ENCODE measurements around the gene NNAT. TPM values are rescaled to one million over a fixed set of nuclear protein-coding genes. Genes with fewer than 3 reads are reported as not detected.
A peak's percentile ranks its signal among the peaks of the same experiment; 100 is the strongest.
"Not testable (repeated sequence)": the region's sequence is repeated elsewhere in the genome, so short reads cannot be mapped to it uniquely, and the experiment has no call there.

Gene NNAT
- total and polyA plus RNA-seq, 5 donors from 2014 or later: not detected

GRCh38 chr20:37539424-37539823, 18.4 kb downstream of the NNAT start:
- Mint-ChIP-seq H3K27me3 (peaks cover 34% of the 10 kb centered on the region), H3K4me3 (no peak overlapping the region)
- H3K36me3 ChIP-seq (ENCODE audit: control insufficient read depth, insufficient read depth, low read length): no peaks in the 10 kb centered on the region

GRCh38 chr20:37540001-37540400, 19.0 kb downstream of the NNAT start:
- peaks cover 3% of the 10 kb centered on the region for H3K27me3 ChIP-seq (ENCODE audit: control insufficient read depth, insufficient read depth, low read length)
- DNase-seq: no peak
- H3K4me3 ChIP-seq (ENCODE audit: low read depth, low read length): no peak overlapping the region
- H3K27ac ChIP-seq (ENCODE audit: insufficient read depth, low read length, poor library complexity, severe bottlenecking): no peak overlapping the region
- H3K36me3 ChIP-seq (ENCODE audit: control insufficient read depth, insufficient read depth, low read length): no peaks in the 10 kb centered on the region
- peaks cover 2% of the 10 kb centered on the region for H3K4me1 ChIP-seq (ENCODE audit: control insufficient read depth, insufficient read depth, low read length, poor library complexity, severe bottlenecking)
- peaks cover 31% of the 10 kb centered on the region for H3K27me3 Mint-ChIP-seq
- no peak overlapping the region for H3K27ac Mint-ChIP-seq
- H3K36me3 Mint-ChIP-seq: no peaks in the 10 kb centered on the region
- ATAC-seq (ENCODE audit: low read depth in 2 of 2): no peak
- H3K9me3 ChIP-seq (ENCODE audit: control insufficient read depth in 2 of 2, low read length in 2 of 2): no peaks in the 10 kb centered on the region
- H3K4me1 Mint-ChIP-seq: no peaks in the 10 kb centered on the region
- H3K9me3 Mint-ChIP-seq: no peaks in the 10 kb centered on the region
- no peak overlapping the region for H3K4me3 Mint-ChIP-seq

More at GRCh38 chr20:37539424-37539823, 18.4 kb downstream of the NNAT start:
- Mint-ChIP-seq H3K27ac (no peak overlapping the region), H3K4me1 (peaks cover 0 to 4% (median 3%) of the 10 kb centered on the region in 4 donors), H3K36me3 (no peaks in the 10 kb centered on the region), H3K9me3 (no peaks in the 10 kb centered on the region)
- no peak overlapping the region for H3K27ac ChIP-seq (ENCODE audit: insufficient read depth, low read length, poor library complexity, severe bottlenecking)
- peaks cover 3% of the 10 kb centered on the region for H3K27me3 ChIP-seq (ENCODE audit: control insufficient read depth, insufficient read depth, low read length)
- H3K4me3 ChIP-seq (ENCODE audit: low read depth, low read length): no peak overlapping the region
- no peak for ATAC-seq (ENCODE audit: low read depth in 2 of 2)
- no peak for DNase-seq
- peaks cover 2% of the 10 kb centered on the region for H3K4me1 ChIP-seq (ENCODE audit: control insufficient read depth, insufficient read depth, low read length, poor library complexity, severe bottlenecking)
- no peaks in the 10 kb centered on the region for H3K9me3 ChIP-seq (ENCODE audit: control insufficient read depth in 2 of 2, low read length in 2 of 2)

GRCh38 chr20:37540838-37541237, 19.8 kb downstream of the NNAT start:
- H3K36me3 Mint-ChIP-seq: not testable (repeated sequence)

GRCh38 chr20:37541326-37541725, 20.3 kb downstream of the NNAT start:
- H3K4me3 ChIP-seq (ENCODE audit: low read depth, low read length): no peak overlapping the region
- Mint-ChIP-seq H3K36me3 (no peaks in the 10 kb centered on the region), H3K27ac (no peak overlapping the region), H3K27me3 (peaks cover 31% of the 10 kb centered on the region), H3K9me3 (no peaks in the 10 kb centered on the region), H3K4me1 (peaks cover 0 to 2% (median 0%) of the 10 kb centered on the region in 4 donors), H3K4me3 (no peak overlapping the region)
- peaks cover 2% of the 10 kb centered on the region for H3K4me1 ChIP-seq (ENCODE audit: control insufficient read depth, insufficient read depth, low read length, poor library complexity, severe bottlenecking)
- DNase-seq (no peak), ATAC-seq (ENCODE audit: low read depth in 2 of 2) (no peak)
- no peaks in the 10 kb centered on the region for H3K36me3 ChIP-seq (ENCODE audit: control insufficient read depth, insufficient read depth, low read length)
- H3K27ac ChIP-seq (ENCODE audit: insufficient read depth, low read length, poor library complexity, severe bottlenecking): no peak overlapping the region
- H3K9me3 ChIP-seq (ENCODE audit: control insufficient read depth in 2 of 2, low read length in 2 of 2): no peaks in the 10 kb centered on the region
- peaks cover 3% of the 10 kb centered on the region for H3K27me3 ChIP-seq (ENCODE audit: control insufficient read depth, insufficient read depth, low read length)

More at GRCh38 chr20:37540838-37541237, 19.8 kb downstream of the NNAT start:
- H3K4me1 Mint-ChIP-seq; H3K4me3 Mint-ChIP-seq; H3K4me1 ChIP-seq (ENCODE audit: control insufficient read depth, insufficient read depth, low read length, poor library complexity, severe bottlenecking); H3K27me3 ChIP-seq (ENCODE audit: control insufficient read depth, insufficient read depth, low read length); H3K36me3 ChIP-seq (ENCODE audit: control insufficient read depth, insufficient read depth, low read length); DNase-seq; H3K27ac Mint-ChIP-seq; H3K9me3 Mint-ChIP-seq; H3K27ac ChIP-seq (ENCODE audit: insufficient read depth, low read length, poor library complexity, severe bottlenecking); H3K4me3 ChIP-seq (ENCODE audit: low read depth, low read length); H3K9me3 ChIP-seq (ENCODE audit: control insufficient read depth in 2 of 2, low read length in 2 of 2); ATAC-seq (ENCODE audit: low read depth in 2 of 2): not testable (repeated sequence)
- peaks cover 31% of the 10 kb centered on the region for H3K27me3 Mint-ChIP-seq

- Mint-ChIP-seq H3K4me1 (peaks cover 0 to 2% (median 0%) of the 10 kb centered on the region in 4 donors), H3K4me3 (no peak overlapping the region), H3K9me3 (peaks cover 0 to 2% (median 0%) of the 10 kb centered on the region in 7 donors), H3K27ac (no peak overlapping the region), H3K27me3 (peaks cover 26% of the 10 kb centered on the region), H3K36me3 (no peaks in the 10 kb centered on the region)
- no peaks in the 10 kb centered on the region for H3K9me3 ChIP-seq (ENCODE audit: control insufficient read depth in 2 of 2, low read length in 2 of 2)
- peaks cover 3% of the 10 kb centered on the region for H3K27me3 ChIP-seq (ENCODE audit: control insufficient read depth, insufficient read depth, low read length)
- DNase-seq (no peak), ATAC-seq (ENCODE audit: low read depth in 2 of 2) (no peak)
- H3K4me3 ChIP-seq (ENCODE audit: low read depth, low read length): no peak overlapping the region
- H3K4me1 ChIP-seq (ENCODE audit: control insufficient read depth, insufficient read depth, low read length, poor library complexity, severe bottlenecking): peaks cover 2% of the 10 kb centered on the region
- H3K27ac ChIP-seq (ENCODE audit: insufficient read depth, low read length, poor library complexity, severe bottlenecking): no peak overlapping the region
- no peaks in the 10 kb centered on the region for H3K36me3 ChIP-seq (ENCODE audit: control insufficient read depth, insufficient read depth, low read length)
These were observed 21.2 kb downstream of the NNAT start for GRCh38 chr20:37542281-37542680.

- Histone ChIP-seq H3K36me3 (ENCODE audit: control insufficient read depth, insufficient read depth, low read length) (no peaks in the 10 kb centered on the region), H3K27me3 (ENCODE audit: control insufficient read depth, insufficient read depth, low read length) (peaks cover 3% of the 10 kb centered on the region), H3K27ac (ENCODE audit: insufficient read depth, low read length, poor library complexity, severe bottlenecking) (no peak overlapping the region), H3K4me1 (ENCODE audit: control insufficient read depth, insufficient read depth, low read length, poor library complexity, severe bottlenecking) (no peaks in the 10 kb centered on the region), H3K9me3 (ENCODE audit: control insufficient read depth in 2 of 2, low read length in 2 of 2) (no peaks in the 10 kb centered on the region), H3K4me3 (ENCODE audit: low read depth, low read length) (no peak overlapping the region)
- H3K9me3 Mint-ChIP-seq: peaks cover 0 to 2% (median 0%) of the 10 kb centered on the region in 7 donors
- peaks cover 0 to 2% (median 0%) of the 10 kb centered on the region in 4 donors for H3K4me1 Mint-ChIP-seq
- no peak for DNase-seq
- peaks cover 24% of the 10 kb centered on the region for H3K27me3 Mint-ChIP-seq
- no peak for ATAC-seq (ENCODE audit: low read depth in 2 of 2)
- no peaks in the 10 kb centered on the region for H3K36me3 Mint-ChIP-seq
- H3K4me3 Mint-ChIP-seq: no peak overlapping the region
- peak overlapping the region in 1 of 3 donors; percentile 12 for H3K27ac Mint-ChIP-seq
These were observed 22.8 kb downstream of the NNAT start for GRCh38 chr20:37543828-37544227.

GRCh38 chr20:37544386-37544785, 23.3 kb downstream of the NNAT start:
- H3K4me3 ChIP-seq (ENCODE audit: low read depth, low read length): no peak overlapping the region
- Mint-ChIP-seq H3K4me3 (no peak overlapping the region), H3K9me3 (peaks cover 0 to 2% (median 0%) of the 10 kb centered on the region in 7 donors), H3K27ac (peak overlapping the region in 1 of 3 donors; percentile 12), H3K4me1 (peaks cover 0 to 2% (median 0%) of the 10 kb centered on the region in 4 donors), H3K36me3 (no peaks in the 10 kb centered on the region), H3K27me3 (peaks cover 20% of the 10 kb centered on the region)
- no peaks in the 10 kb centered on the region for H3K36me3 ChIP-seq (ENCODE audit: control insufficient read depth, insufficient read depth, low read length)
- H3K9me3 ChIP-seq (ENCODE audit: control insufficient read depth in 2 of 2, low read length in 2 of 2): no peaks in the 10 kb centered on the region
- H3K27me3 ChIP-seq (ENCODE audit: control insufficient read depth, insufficient read depth, low read length): peaks cover 3% of the 10 kb centered on the region
- ATAC-seq (ENCODE audit: low read depth in 2 of 2): no peak
- no peak overlapping the region for H3K27ac ChIP-seq (ENCODE audit: insufficient read depth, low read length, poor library complexity, severe bottlenecking)
- H3K4me1 ChIP-seq (ENCODE audit: control insufficient read depth, insufficient read depth, low read length, poor library complexity, severe bottlenecking): no peaks in the 10 kb centered on the region
- DNase-seq: no peak

- Histone ChIP-seq H3K4me1 (ENCODE audit: control insufficient read depth, insufficient read depth, low read length, poor library complexity, severe bottlenecking) (no peaks in the 10 kb centered on the region), H3K4me3 (ENCODE audit: low read depth, low read length) (no peak overlapping the region), H3K27me3 (ENCODE audit: control insufficient read depth, insufficient read depth, low read length) (peaks cover 3% of the 10 kb centered on the region), H3K36me3 (ENCODE audit: control insufficient read depth, insufficient read depth, low read length) (no peaks in the 10 kb centered on the region), H3K9me3 (ENCODE audit: control insufficient read depth in 2 of 2, low read length in 2 of 2) (no peaks in the 10 kb centered on the region), H3K27ac (ENCODE audit: insufficient read depth, low read length, poor library complexity, severe bottlenecking) (no peak overlapping the region)
- H3K4me1 Mint-ChIP-seq: peaks cover 0 to 2% (median 0%) of the 10 kb centered on the region in 4 donors
- no peaks in the 10 kb centered on the region for H3K36me3 Mint-ChIP-seq
- DNase-seq (no peak), ATAC-seq (ENCODE audit: low read depth in 2 of 2) (no peak)
- peaks cover 13% of the 10 kb centered on the region for H3K27me3 Mint-ChIP-seq
- peaks cover 0 to 2% (median 0%) of the 10 kb centered on the region in 7 donors for H3K9me3 Mint-ChIP-seq
- no peak overlapping the region for H3K4me3 Mint-ChIP-seq
- no peak overlapping the region for H3K27ac Mint-ChIP-seq
These were observed 24.5 kb downstream of the NNAT start for GRCh38 chr20:37545516-37545915.

Measured in CD4-positive, CD25-positive, alpha-beta regulatory T cell (primary cell).